Stimulated activated CD4-positive, alpha-beta T cell treated with anti-CD3 and anti-CD28 coated beads, Interleukin-4, amount 100 ng/mL, for 4 hours (primary cell): ENCODE results near the gene RET.
A peak's percentile ranks its signal among the peaks of the same experiment; 100 is the strongest.

ENCODE experiments used
- DNase-seq, 2 experiments: peaks; one replicate each; pipeline ENCODE4 v3.0.0-alpha.2; 2020

The RET gene

GRCh38 chr10:43111101-43111500 is 34.2 kb downstream of the RET start:
- no peak for DNase-seq

- DNase-seq: no peak
These were observed 35.2 kb downstream of the RET start for GRCh38 chr10:43111921-43112607.

- DNase-seq: no peak
These were observed 35.7 kb downstream of the RET start for GRCh38 chr10:43112608-43112961.

GRCh38 chr10:43113201-43114087 is 36.6 kb downstream of the RET start:
- no peak for DNase-seq

- DNase-seq: no peak
These were observed 37.3 kb downstream of the RET start for GRCh38 chr10:43114088-43114742.

- DNase-seq: no peak
These were observed 38.1 kb downstream of the RET start for GRCh38 chr10:43114743-43115611.

GRCh38 chr10:43115881-43116595 is 39.2 kb downstream of the RET start:
- no peak for DNase-seq

GRCh38 chr10:43116596-43116995 is 39.7 kb downstream of the RET start:
- DNase-seq: no peak

- DNase-seq: no peak
These were observed 40.3 kb downstream of the RET start for GRCh38 chr10:43117031-43117776.

GRCh38 chr10:43117777-43118583 is 41.1 kb downstream of the RET start:
- DNase-seq: no peak

GRCh38 chr10:43118631-43119415 is 42.0 kb downstream of the RET start:
- DNase-seq: no peak

- no peak for DNase-seq
These were observed 42.7 kb downstream of the RET start for GRCh38 chr10:43119416-43120115.

- DNase-seq: no peak
These were observed 43.5 kb downstream of the RET start for GRCh38 chr10:43120116-43120928.

GRCh38 chr10:43120929-43121314 is 44.1 kb downstream of the RET start:
- peak; percentile 23 to 35 for DNase-seq

- no peak for DNase-seq
These were observed 44.6 kb downstream of the RET start for GRCh38 chr10:43121444-43121843.

GRCh38 chr10:43122096-43122495 is 45.2 kb downstream of the RET start:
- DNase-seq: no peak

GRCh38 chr10:43122826-43123225 is 46.0 kb downstream of the RET start:
- no peak for DNase-seq
